Stimulated activated naive B cell treated with anti-CD40 and anti-IgM and Interleukin-4, amounts not matched to agents 10 μg/mL and 1 μg/mL and 100 μg/mL, for 72 hours (primary cell): ENCODE results near the gene TM4SF1.
A peak's percentile ranks its signal among the peaks of the same experiment; 100 is the strongest.
"Not testable (repeated sequence)": the region's sequence is repeated elsewhere in the genome, so short reads cannot be mapped to it uniquely, and the experiment has no call there.

Experiments used
- ATAC-seq, 2 donors: fragments of 150-1000 bp; cut with Tn5 transposase; replicated peaks; 2 replicates each; pipeline ENCODE4 v1.10.0; 2021; ENCODE audit warnings: moderate library complexity in 1 of 2
- DNase-seq: peaks from one replicate; pipeline ENCODE4 v3.0.0; 2021
- H3K27ac Mint-ChIP-seq: one replicate; pipeline ENCODE4 v1.8.0; 2022; ENCODE audit warnings: mild to moderate bottlenecking, mixed read lengths
- H3K27me3 Mint-ChIP-seq, 2 donors: one replicate each; pipeline ENCODE4 v1.8.0; 2022; ENCODE audit warnings: mixed read lengths in 2 of 2
- H3K36me3 Mint-ChIP-seq, 2 donors: one replicate each; pipeline ENCODE4 v1.8.0; 2022; ENCODE audit warnings: mixed read lengths in 2 of 2, mild to moderate bottlenecking in 1 of 2
- H3K4me1 Mint-ChIP-seq, 2 donors: one replicate each; pipeline ENCODE4 v1.8.0; 2022; ENCODE audit warnings: mixed read lengths in 2 of 2, mild to moderate bottlenecking in 1 of 2
- H3K4me3 Mint-ChIP-seq, 2 donors: one replicate each; pipeline ENCODE4 v1.8.0; 2022; ENCODE audit warnings: mild to moderate bottlenecking in 2 of 2, mixed read lengths in 2 of 2, moderate library complexity in 1 of 2
- H3K9me3 Mint-ChIP-seq, 2 donors: one replicate each; pipeline ENCODE4 v1.8.0; 2022; ENCODE audit warnings: mixed read lengths in 2 of 2, mild to moderate bottlenecking in 1 of 2

TM4SF1 gene

GRCh38 chr3:149388001-149388440, 10.6 kb upstream of the TM4SF1 start:
- no peak for ATAC-seq
- Mint-ChIP-seq H3K9me3 (no peaks in the 10 kb centered on the region), H3K4me3 (no peak overlapping the region), H3K4me1 (no peaks in the 10 kb centered on the region), H3K36me3 (no peaks in the 10 kb centered on the region), H3K27ac (no peak overlapping the region), H3K27me3 (peaks cover 5 to 10% of the 10 kb centered on the region in 2 donors)
- DNase-seq: no peak

GRCh38 chr3:149386299-149386606, 8.8 kb upstream of the TM4SF1 start:
- Mint-ChIP-seq H3K36me3 (no peaks in the 10 kb centered on the region), H3K9me3 (no peaks in the 10 kb centered on the region), H3K27ac (no peak overlapping the region), H3K4me1 (no peaks in the 10 kb centered on the region), H3K4me3 (no peak overlapping the region), H3K27me3 (peaks cover 4 to 8% of the 10 kb centered on the region in 2 donors)
- ATAC-seq (no peak), DNase-seq (no peak)

- no peaks in the 10 kb centered on the region for H3K36me3 Mint-ChIP-seq
- no peak overlapping the region for H3K4me3 Mint-ChIP-seq
- H3K27ac Mint-ChIP-seq: no peak overlapping the region
- ATAC-seq (no peak), DNase-seq (no peak)
- H3K9me3 Mint-ChIP-seq: no peaks in the 10 kb centered on the region
- H3K27me3 Mint-ChIP-seq: peaks cover 0 to 4% of the 10 kb centered on the region in 2 donors
- no peaks in the 10 kb centered on the region for H3K4me1 Mint-ChIP-seq
Observed at GRCh38 chr3:149385617-149386298, 8.3 kb upstream of the TM4SF1 start.

DNA sequence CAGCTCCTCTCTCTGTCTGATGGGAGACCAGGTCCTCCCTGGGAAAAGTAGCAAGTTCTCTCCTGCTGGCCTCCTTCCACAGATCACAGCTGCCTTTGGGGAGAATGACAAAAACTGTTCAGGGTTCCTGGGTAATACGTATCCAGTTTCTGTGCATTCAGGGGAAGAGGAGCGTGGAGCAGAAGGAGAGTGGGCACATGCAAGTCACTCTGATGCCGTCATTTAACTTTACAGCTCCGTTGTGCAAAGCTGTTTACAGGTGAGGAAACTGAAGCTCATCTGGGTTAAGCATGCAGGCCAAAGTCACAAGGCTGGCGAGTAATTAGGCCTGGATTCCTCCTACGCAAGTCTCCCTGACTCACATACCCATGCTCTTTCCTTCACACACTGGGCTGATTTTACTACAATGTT, 7.5 kb upstream of the TM4SF1 start:
- Mint-ChIP-seq H3K36me3 (no peaks in the 10 kb centered on the region), H3K9me3 (no peaks in the 10 kb centered on the region), H3K27me3 (peaks cover 0 to 4% of the 10 kb centered on the region in 2 donors), H3K4me3 (no peak overlapping the region), H3K4me1 (no peaks in the 10 kb centered on the region), H3K27ac (no peak overlapping the region)
- DNase-seq (no peak), ATAC-seq (no peak)

DNA sequence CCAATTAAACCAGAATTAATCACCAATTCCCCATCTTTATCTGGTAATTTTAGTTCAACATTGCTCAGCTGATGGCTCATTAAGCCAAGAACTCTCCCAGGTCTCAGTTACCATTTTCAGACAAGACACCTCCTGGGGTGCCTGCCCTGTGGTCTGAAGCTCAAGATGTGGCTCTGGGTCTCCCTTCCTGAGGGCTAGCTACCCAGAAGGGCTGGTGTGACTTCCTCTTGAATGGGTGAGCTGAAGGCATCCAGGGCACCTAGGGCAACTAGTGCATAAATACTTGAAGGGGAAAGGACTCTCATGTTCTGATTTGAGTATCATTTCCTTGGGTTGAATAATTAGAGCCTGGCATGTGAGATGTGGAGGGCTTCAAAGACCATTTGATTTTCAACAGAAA, 6.7 kb upstream of the TM4SF1 start:
- no peak for ATAC-seq
- Mint-ChIP-seq H3K27ac (no peak overlapping the region), H3K9me3 (no peaks in the 10 kb centered on the region), H3K27me3 (peaks cover 0 to 4% of the 10 kb centered on the region in 2 donors), H3K36me3 (no peaks in the 10 kb centered on the region), H3K4me1 (no peaks in the 10 kb centered on the region), H3K4me3 (no peak overlapping the region)
- DNase-seq: no peak

DNA sequence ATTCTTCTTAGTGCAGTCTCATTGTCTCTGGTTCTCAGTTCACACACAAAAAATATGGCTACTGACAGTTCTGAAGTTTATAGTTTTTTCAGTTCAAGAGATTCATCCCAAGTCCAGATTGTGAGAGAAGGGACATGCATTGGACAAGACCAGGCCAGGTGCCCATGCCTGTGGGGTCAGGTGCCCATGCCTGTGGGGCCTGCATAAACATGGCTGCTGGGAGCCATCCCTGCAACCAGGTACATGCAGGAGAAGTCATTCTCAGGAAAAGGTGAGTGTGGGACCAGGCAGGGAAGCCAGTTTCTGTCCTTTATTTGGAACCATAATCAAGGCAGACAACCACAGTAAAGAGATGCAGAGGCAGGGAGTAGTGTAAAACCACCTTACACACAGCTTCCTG, 6.3 kb upstream of the TM4SF1 start:
- DNase-seq: no peak
- H3K4me3 Mint-ChIP-seq: no peak overlapping the region
- no peaks in the 10 kb centered on the region for H3K9me3 Mint-ChIP-seq
- H3K27ac Mint-ChIP-seq: no peak overlapping the region
- peaks cover 3 to 5% of the 10 kb centered on the region in 2 donors for H3K27me3 Mint-ChIP-seq
- H3K4me1 Mint-ChIP-seq: no peaks in the 10 kb centered on the region
- ATAC-seq: no peak
- no peaks in the 10 kb centered on the region for H3K36me3 Mint-ChIP-seq

GRCh38 chr3:149382518-149382917, 5.1 kb upstream of the TM4SF1 start:
- H3K27me3 Mint-ChIP-seq: peaks cover 10 to 11% of the 10 kb centered on the region in 2 donors
- H3K27ac Mint-ChIP-seq: no peak overlapping the region
- no peak for ATAC-seq
- no peaks in the 10 kb centered on the region for H3K9me3 Mint-ChIP-seq
- H3K4me1 Mint-ChIP-seq: peaks cover 0 to 3% of the 10 kb centered on the region in 2 donors
- no peaks in the 10 kb centered on the region for H3K36me3 Mint-ChIP-seq
- DNase-seq: no peak
- H3K4me3 Mint-ChIP-seq: no peak overlapping the region

DNA sequence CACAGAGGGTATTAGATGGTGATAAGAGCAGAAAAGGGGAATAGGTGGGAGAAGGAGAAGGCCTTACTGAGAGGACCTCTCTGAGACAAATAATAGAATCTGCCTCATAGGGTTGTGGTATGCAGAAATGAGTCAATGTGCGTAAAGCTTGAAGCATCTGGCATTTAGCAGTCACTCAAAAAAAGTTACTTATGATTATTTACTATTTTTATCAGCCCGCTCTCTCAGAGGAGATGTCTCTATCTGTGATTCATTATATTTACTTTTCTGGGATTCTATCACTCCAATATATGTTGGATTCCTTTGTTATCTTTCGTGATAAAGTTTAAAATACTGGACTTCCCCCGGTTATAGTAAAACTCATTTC, 4.6 kb upstream of the TM4SF1 start:
- no peak overlapping the region for H3K27ac Mint-ChIP-seq
- no peak overlapping the region for H3K4me3 Mint-ChIP-seq
- H3K4me1 Mint-ChIP-seq: peaks cover 0 to 7% of the 10 kb centered on the region in 2 donors
- no peaks in the 10 kb centered on the region for H3K36me3 Mint-ChIP-seq
- H3K27me3 Mint-ChIP-seq: peaks cover 10 to 16% of the 10 kb centered on the region in 2 donors
- no peaks in the 10 kb centered on the region for H3K9me3 Mint-ChIP-seq
- DNase-seq (no peak), ATAC-seq (peak; percentile 59 to 85)

GRCh38 chr3:149381173-149382100, 4.0 kb upstream of the TM4SF1 start:
- ATAC-seq (no peak), DNase-seq (no peak)
- peaks cover 10 to 21% of the 10 kb centered on the region in 2 donors for H3K27me3 Mint-ChIP-seq
- no peaks in the 10 kb centered on the region for H3K9me3 Mint-ChIP-seq
- no peak overlapping the region for H3K27ac Mint-ChIP-seq
- H3K4me3 Mint-ChIP-seq: no peak overlapping the region
- H3K4me1 Mint-ChIP-seq: peaks cover 0 to 11% of the 10 kb centered on the region in 2 donors
- H3K36me3 Mint-ChIP-seq: no peaks in the 10 kb centered on the region

GRCh38 chr3:149380220-149380619, 2.8 kb upstream of the TM4SF1 start:
- Mint-ChIP-seq H3K4me1 (peaks cover 0 to 11% of the 10 kb centered on the region in 2 donors), H3K27me3 (peaks cover 10 to 25% of the 10 kb centered on the region in 2 donors)
- ATAC-seq, DNase-seq, H3K36me3 Mint-ChIP-seq, H3K4me3 Mint-ChIP-seq, H3K27ac Mint-ChIP-seq, H3K9me3 Mint-ChIP-seq: not testable (repeated sequence)

DNA sequence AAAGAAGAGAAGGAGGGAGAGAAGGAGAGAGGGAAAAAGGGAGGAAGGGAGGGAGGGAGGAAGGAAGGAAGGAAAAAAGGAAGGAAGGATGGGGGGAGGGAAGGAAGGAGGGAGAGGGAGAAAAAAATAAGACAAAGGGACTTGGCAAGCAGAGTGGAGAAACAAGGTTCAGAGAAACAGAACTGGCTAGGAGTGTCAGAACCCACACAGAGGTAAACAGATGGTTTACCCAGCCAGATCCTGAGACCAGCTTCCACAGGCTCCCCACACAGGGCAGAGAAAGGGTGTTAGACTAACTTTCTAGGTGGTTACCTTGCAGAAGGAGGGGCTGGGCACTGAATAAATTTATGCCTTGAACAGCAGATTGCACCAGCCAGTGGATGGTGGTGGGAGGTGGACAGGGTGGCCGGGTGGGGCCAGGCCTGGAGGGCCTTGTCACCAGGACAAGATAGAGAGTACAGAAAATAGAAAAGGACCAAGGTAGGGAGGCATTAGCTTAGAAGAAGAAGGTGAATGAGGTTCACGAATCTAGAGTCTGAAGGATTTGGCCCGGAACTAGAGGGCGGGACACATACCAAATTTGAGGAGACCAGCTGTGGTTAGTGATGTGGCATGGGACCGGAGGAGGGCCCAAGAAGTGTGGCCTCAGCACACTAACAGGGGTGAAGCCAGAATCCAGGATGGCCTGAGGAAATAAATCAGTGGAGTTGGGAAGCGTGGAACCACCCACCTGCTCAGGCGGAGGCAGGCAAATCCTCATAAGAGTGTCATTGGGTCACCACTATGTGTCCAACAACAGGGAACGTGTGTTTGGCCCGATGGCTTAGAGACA, 1.2 kb upstream of the TM4SF1 start:
- ATAC-seq: no peak
- Mint-ChIP-seq H3K27me3 (peaks cover 10 to 30% of the 10 kb centered on the region in 2 donors), H3K27ac (no peak overlapping the region)

DNA sequence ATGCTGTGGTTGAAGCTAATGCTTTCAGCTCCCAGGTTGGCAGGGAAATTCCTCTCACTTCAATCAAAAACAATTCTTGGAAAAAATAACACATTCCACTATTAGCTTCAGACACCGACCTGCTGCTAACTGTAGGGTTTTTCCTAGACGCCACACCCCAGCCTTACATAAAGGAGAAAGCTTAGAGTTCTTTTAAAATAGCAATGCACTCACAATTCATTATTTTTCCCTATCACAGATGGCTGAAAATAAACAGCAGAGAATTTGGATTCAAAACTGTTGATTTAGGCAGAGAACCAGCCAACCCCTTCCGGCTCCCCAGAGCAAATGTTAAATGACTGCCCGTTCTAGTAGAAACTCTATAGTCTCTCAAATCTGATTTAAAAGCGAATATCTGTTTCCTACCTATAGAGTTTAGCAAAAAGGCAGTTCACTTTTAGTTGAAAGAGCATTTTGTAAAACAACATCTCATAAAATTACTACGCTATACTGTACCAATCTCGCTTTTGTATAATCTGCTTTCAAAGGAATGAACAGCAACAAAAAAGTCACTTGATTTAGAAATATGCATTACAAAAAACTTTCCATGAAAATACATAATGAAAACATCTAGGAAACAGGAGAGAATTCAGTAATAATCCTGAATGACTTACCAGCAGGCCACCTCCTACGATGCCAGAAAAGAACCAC, 586 bp downstream of the TM4SF1 start:
- peaks cover 10 to 30% of the 10 kb centered on the region in 2 donors for H3K27me3 Mint-ChIP-seq
- ATAC-seq (no peak), DNase-seq (no peak)
- no peaks in the 10 kb centered on the region for H3K36me3 Mint-ChIP-seq
- no peak overlapping the region for H3K4me3 Mint-ChIP-seq
- no peak overlapping the region for H3K27ac Mint-ChIP-seq
- peaks cover 0 to 11% of the 10 kb centered on the region in 2 donors for H3K4me1 Mint-ChIP-seq
- H3K9me3 Mint-ChIP-seq: no peaks in the 10 kb centered on the region

More for the DNA sequence above, 1.2 kb upstream of the TM4SF1 start:
- no peaks in the 10 kb centered on the region for H3K9me3 Mint-ChIP-seq
- H3K4me3 Mint-ChIP-seq: no peak overlapping the region
- no peak for DNase-seq
- H3K36me3 Mint-ChIP-seq: no peaks in the 10 kb centered on the region
- H3K4me1 Mint-ChIP-seq: peaks cover 0 to 11% of the 10 kb centered on the region in 2 donors

DNA sequence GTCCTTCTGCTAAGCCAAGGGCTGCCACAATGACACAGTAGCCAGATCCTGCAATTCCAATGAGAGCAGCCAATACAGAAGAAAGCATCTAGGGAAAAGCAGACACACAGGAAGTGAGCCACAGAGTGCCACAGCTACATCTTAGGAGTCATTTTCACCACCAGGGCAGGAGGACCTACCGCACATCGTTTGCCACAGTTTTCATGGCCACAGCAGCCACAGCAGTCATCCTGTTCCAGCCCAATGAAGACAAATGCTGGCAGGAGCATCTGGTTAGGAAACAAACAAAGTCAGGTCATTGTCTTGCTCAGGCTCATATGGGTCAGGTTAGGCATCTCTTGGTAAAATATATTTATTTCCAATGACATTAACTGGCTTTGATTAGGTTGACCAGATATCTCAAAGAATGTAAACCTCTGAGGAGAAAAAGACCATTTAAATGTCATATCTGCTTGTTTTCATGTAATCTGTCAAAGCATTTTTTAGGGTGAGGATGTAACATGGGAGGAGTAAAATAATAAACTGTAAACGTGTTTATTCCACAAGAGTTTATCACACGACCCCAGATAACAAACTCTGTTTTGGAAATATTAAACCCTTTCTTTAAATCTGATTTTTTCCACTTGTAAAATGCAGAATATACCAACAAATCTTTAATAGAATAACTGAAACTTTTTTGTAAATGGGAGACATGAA, 1.8 kb downstream of the TM4SF1 start:
- H3K27me3 Mint-ChIP-seq: peaks cover 10 to 36% of the 10 kb centered on the region in 2 donors
- H3K4me3 Mint-ChIP-seq: no peak overlapping the region
- peaks cover 0 to 11% of the 10 kb centered on the region in 2 donors for H3K4me1 Mint-ChIP-seq
- ATAC-seq (no peak), DNase-seq (no peak)
- H3K9me3 Mint-ChIP-seq: no peaks in the 10 kb centered on the region
- H3K36me3 Mint-ChIP-seq: no peaks in the 10 kb centered on the region
- H3K27ac Mint-ChIP-seq: no peak overlapping the region
